ENCODE results near the gene HDHD5. TPM values are rescaled to one million over a fixed set of nuclear protein-coding genes. Genes with fewer than 3 reads are reported as not detected.
"Not testable (repeated sequence)": the region's sequence is repeated elsewhere in the genome, so short reads cannot be mapped to it uniquely, and the experiment has no call there.

The HDHD5 gene
- total RNA-seq, 2 experiments from 2014 or later: 68.1 to 71.4 TPM

GRCh38 chr22:17157714-17158113 is 1.4 kb downstream of the HDHD5 start:
- ATAC-seq (no peak), DNase-seq (no peak)
- intact Hi-C loops (cut with micrococcal nuclease): loop anchor here (5.0 kb wide), 1 partner anchor 70 kb away; no protein-coding TSS in a partner anchor
- TF ChIP-seq CTCF (IDR thresholded peaks at IDR 0.05): no peak
- ChIA-PET POLR2A (interaction anchor here (1.0 to 2.0 kb wide), 6 partner anchors 14 to 481 kb away, joined by 3 to 7 read pairs (median 4); partner anchors contain the start of gene BCL2L13), CTCF (interaction anchor here (1.2 to 9.4 kb wide), 4 partner anchors 15 to 344 kb away, joined by 3 to 114 read pairs (median 4); no protein-coding TSS in a partner anchor)
- Mint-ChIP-seq H3K4me1 (ENCODE audit: low read depth) (peaks cover 38% of the 10 kb centered on the region), H3K27me3 (no peaks in the 10 kb centered on the region), H3K36me3 (ENCODE audit: low read depth) (peaks cover 32% of the 10 kb centered on the region), H3K27ac (peak overlapping the region; percentile 77), H3K4me3 (peak overlapping the region; percentile 80), H3K9me3 (no peaks in the 10 kb centered on the region)

- CTCF ChIA-PET: interaction anchor here (9.4 kb wide), 1 partner anchor 17 kb away, joined by 114 read pairs; no protein-coding TSS in a partner anchor
- H3K9me3 Mint-ChIP-seq: no peaks in the 10 kb centered on the region
Observed at GRCh38 chr22:17155941-17156340, 3.1 kb downstream of the HDHD5 start.

GRCh38 chr22:17152971-17153370 is 6.1 kb downstream of the HDHD5 start:
- Mint-ChIP-seq H3K27me3 (no peaks in the 10 kb centered on the region), H3K36me3 (ENCODE audit: low read depth) (peaks cover 32% of the 10 kb centered on the region), H3K4me1 (ENCODE audit: low read depth) (peaks cover 44% of the 10 kb centered on the region), H3K4me3 (no peak overlapping the region), H3K9me3 (no peaks in the 10 kb centered on the region), H3K27ac (no peak overlapping the region)
- ATAC-seq: no peak
- TF ChIP-seq CTCF (IDR thresholded peaks at IDR 0.05): no peak
- intact Hi-C loops (cut with micrococcal nuclease): no loop called here
- POLR2A ChIA-PET: no interaction called here
- DNase-seq: no peak
- CTCF ChIA-PET: no interaction called here

More at GRCh38 chr22:17155941-17156340, 3.1 kb downstream of the HDHD5 start:
- ATAC-seq (no peak), DNase-seq (no peak)
- H3K27me3 Mint-ChIP-seq: no peaks in the 10 kb centered on the region
- H3K4me1 Mint-ChIP-seq (ENCODE audit: low read depth): peaks cover 46% of the 10 kb centered on the region
- H3K4me3 Mint-ChIP-seq: peak overlapping the region; percentile 13
- intact Hi-C loops (cut with micrococcal nuclease): loop anchor here (5.0 kb wide), 1 partner anchor 69 kb away; no protein-coding TSS in a partner anchor
- no peak for TF ChIP-seq CTCF (IDR thresholded peaks at IDR 0.05)
- peaks cover 37% of the 10 kb centered on the region for H3K36me3 Mint-ChIP-seq (ENCODE audit: low read depth)
- H3K27ac Mint-ChIP-seq: no peak overlapping the region
- POLR2A ChIA-PET: no interaction called here

- Mint-ChIP-seq H3K36me3 (ENCODE audit: low read depth) (peaks cover 31% of the 10 kb centered on the region), H3K9me3 (no peaks in the 10 kb centered on the region), H3K4me1 (ENCODE audit: low read depth) (peaks cover 38% of the 10 kb centered on the region), H3K4me3 (no peak overlapping the region), H3K27me3 (no peaks in the 10 kb centered on the region), H3K27ac (no peak overlapping the region)
- intact Hi-C loops (cut with micrococcal nuclease): no loop called here
- ChIA-PET POLR2A (no interaction called here), CTCF (no interaction called here)
- ATAC-seq: no peak
- no peak for DNase-seq
- TF ChIP-seq CTCF (IDR thresholded peaks at IDR 0.05): no peak
Observed at GRCh38 chr22:17152340-17152739, 6.7 kb downstream of the HDHD5 start.

GRCh38 chr22:17149076-17149815 is 9.8 kb downstream of the HDHD5 start:
- H3K4me1 Mint-ChIP-seq (ENCODE audit: low read depth): peaks cover 22% of the 10 kb centered on the region
- no peaks in the 10 kb centered on the region for H3K9me3 Mint-ChIP-seq
- intact Hi-C loops (cut with micrococcal nuclease): no loop called here
- peaks cover 20% of the 10 kb centered on the region for H3K36me3 Mint-ChIP-seq (ENCODE audit: low read depth)
- CTCF ChIA-PET: no interaction called here
- H3K27ac Mint-ChIP-seq: no peak overlapping the region
- no peak for DNase-seq
- POLR2A ChIA-PET: interaction anchor here (1.4 kb wide), 1 partner anchor 10 kb away, joined by 3 read pairs; the partner anchor contains the start of gene HDHD5
- no peak for ATAC-seq
- no peaks in the 10 kb centered on the region for H3K27me3 Mint-ChIP-seq
- no peak for TF ChIP-seq CTCF (IDR thresholded peaks at IDR 0.05)
- H3K4me3 Mint-ChIP-seq: no peak overlapping the region

- Mint-ChIP-seq H3K36me3 (ENCODE audit: low read depth) (peaks cover 23% of the 10 kb centered on the region), H3K4me1 (ENCODE audit: low read depth) (peaks cover 13% of the 10 kb centered on the region)
- DNase-seq; intact Hi-C loops (cut with micrococcal nuclease); H3K27me3 Mint-ChIP-seq; POLR2A ChIA-PET; H3K9me3 Mint-ChIP-seq; H3K4me3 Mint-ChIP-seq; ATAC-seq; H3K27ac Mint-ChIP-seq: not testable (repeated sequence)
- CTCF ChIA-PET: interaction anchor here (1.8 kb wide), 1 partner anchor 24 kb away, joined by 7 read pairs; no protein-coding TSS in a partner anchor
Observed at GRCh38 chr22:17147458-17147857, 11.6 kb downstream of the HDHD5 start.

All from activated CD8-positive, alpha-beta T cell treated with anti-CD3 and anti-CD28 coated beads for 36 hours (primary cell).